Cardiac muscle cell (in vitro differentiated cells and primary cell): ENCODE data around the gene BAG3. TPM values are rescaled to one million over a fixed set of nuclear protein-coding genes. Genes with fewer than 3 reads are reported as not detected.
A peak's percentile ranks its signal among the peaks of the same experiment; 100 is the strongest.

Source experiments
- DNase-seq, 2 donors: peaks; one replicate each; pipeline versions ENCODE4 v3.0.0 to v3.0.0-alpha.2; 2010 to 2017; ENCODE audit warnings: low read depth in 1 of 2, low spot score in 1 of 2
- H3K27ac ChIP-seq: fragments of 200-600 bp; sonication (generic); 2 replicates; pipeline ENCODE4 v1.5.1; 2016
- H3K27me3 ChIP-seq: fragments of 200-600 bp; sonication (generic); 2 replicates; pipeline ENCODE4 v1.6.0; 2016; ENCODE audit warnings: control low read depth
- H3K36me3 ChIP-seq: fragments of 200-600 bp; sonication (generic); 2 replicates; pipeline ENCODE4 v1.5.1; 2016; ENCODE audit warnings: control low read depth
- H3K4me1 ChIP-seq: fragments of 200-600 bp; sonication (generic); 2 replicates; pipeline ENCODE4 v1.8.1; 2017; ENCODE audit warnings: low read depth, mild to moderate bottlenecking, mixed run types
- H3K4me3 ChIP-seq: fragments of 200-600 bp; sonication (generic); 2 replicates; pipeline ENCODE4 v1.5.1; 2016; ENCODE audit warnings: mild to moderate bottlenecking
- H3K9me3 ChIP-seq: fragments of 200-600 bp; sonication (generic); 2 replicates; pipeline ENCODE4 v1.5.1; 2017; ENCODE audit warnings: low read depth, mild to moderate bottlenecking, control low read depth
- polyA plus RNA-seq: library from polyadenylated mRNA; unstranded; fragments of >200 nt; fragmentation: Nextera tagmentation; extraction: Ambion mirVana; gene quantifications from 2 replicates; pipeline ENCODE4 v1.2.1, GENCODE V29; 2016
- total RNA-seq: library from RNA; depleted of rRNA; stranded (reverse); fragments of >200 nt; gene quantifications from 2 replicates; pipeline ENCODE4 v1.2.3, GENCODE V29; 2016
- TF ChIP-seq, protein P1 (sequence below): IDR thresholded peaks from 2 replicates; pipeline ENCODE4 v1.5.1; 2012; ENCODE audit warnings: low read depth, mild to moderate bottlenecking, low read length

BAG3 gene
- total and polyA plus RNA-seq, 2 experiments from 2014 or later, result 45.4 to 62.3 TPM

DNA sequence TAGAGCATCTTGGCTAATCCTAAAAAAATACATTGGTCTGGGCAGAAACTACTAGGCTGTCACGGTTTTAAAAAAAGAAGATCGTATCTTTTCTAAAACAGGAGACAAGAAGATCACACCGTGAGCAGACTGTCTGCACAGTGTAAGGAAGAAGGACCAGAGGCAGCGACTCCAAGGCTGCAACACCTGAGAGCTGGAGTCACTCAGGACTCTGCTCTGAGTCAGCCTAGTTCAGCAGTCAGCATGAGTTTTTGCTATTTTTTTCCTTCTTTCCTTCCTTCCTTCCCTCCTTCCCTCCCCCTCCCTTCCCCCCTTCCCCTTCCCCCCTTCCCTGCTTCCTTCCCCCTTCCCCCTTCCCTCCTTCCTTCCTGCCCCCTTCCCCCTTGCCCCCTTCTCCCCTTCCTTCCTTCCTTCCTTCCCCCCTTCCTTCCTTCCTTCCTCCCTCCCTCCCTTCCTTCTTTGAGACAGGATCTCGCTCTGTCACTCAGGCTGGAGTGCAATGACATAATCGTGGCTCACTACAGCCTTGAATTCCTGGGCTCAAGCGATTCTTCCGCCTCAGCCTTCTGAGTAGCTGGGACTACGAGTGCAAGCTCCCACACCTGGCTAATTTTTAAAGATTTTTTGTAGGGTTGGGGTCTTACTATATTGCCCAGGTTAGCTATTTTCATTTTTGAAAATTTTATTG is 24.4 kb downstream of the BAG3 start:
- H3K27ac ChIP-seq, result no peak overlapping the region
- no peaks in the 10 kb centered on the region for H3K4me1 ChIP-seq
- TF ChIP-seq, protein P1, sequence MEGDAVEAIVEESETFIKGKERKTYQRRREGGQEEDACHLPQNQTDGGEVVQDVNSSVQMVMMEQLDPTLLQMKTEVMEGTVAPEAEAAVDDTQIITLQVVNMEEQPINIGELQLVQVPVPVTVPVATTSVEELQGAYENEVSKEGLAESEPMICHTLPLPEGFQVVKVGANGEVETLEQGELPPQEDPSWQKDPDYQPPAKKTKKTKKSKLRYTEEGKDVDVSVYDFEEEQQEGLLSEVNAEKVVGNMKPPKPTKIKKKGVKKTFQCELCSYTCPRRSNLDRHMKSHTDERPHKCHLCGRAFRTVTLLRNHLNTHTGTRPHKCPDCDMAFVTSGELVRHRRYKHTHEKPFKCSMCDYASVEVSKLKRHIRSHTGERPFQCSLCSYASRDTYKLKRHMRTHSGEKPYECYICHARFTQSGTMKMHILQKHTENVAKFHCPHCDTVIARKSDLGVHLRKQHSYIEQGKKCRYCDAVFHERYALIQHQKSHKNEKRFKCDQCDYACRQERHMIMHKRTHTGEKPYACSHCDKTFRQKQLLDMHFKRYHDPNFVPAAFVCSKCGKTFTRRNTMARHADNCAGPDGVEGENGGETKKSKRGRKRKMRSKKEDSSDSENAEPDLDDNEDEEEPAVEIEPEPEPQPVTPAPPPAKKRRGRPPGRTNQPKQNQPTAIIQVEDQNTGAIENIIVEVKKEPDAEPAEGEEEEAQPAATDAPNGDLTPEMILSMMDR, result no peak
- DNase-seq, result no peak
- H3K36me3 ChIP-seq, result peaks cover 59% of the 10 kb centered on the region
- no peak overlapping the region for H3K4me3 ChIP-seq
- H3K9me3 ChIP-seq, result no peaks in the 10 kb centered on the region
- H3K27me3 ChIP-seq, result no peaks in the 10 kb centered on the region

DNA sequence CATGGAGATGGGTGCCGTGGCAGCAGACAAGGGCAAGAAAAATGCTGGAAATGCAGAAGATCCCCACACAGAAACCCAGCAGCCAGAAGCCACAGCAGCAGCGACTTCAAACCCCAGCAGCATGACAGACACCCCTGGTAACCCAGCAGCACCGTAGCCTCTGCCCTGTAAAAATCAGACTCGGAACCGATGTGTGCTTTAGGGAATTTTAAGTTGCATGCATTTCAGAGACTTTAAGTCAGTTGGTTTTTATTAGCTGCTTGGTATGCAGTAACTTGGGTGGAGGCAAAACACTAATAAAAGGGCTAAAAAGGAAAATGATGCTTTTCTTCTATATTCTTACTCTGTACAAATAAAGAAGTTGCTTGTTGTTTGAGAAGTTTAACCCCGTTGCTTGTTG is 25.9 kb downstream of the BAG3 start:
- H3K4me3 ChIP-seq, result no peak overlapping the region
- H3K27me3 ChIP-seq, result no peaks in the 10 kb centered on the region
- H3K27ac ChIP-seq, result no peak overlapping the region
- no peaks in the 10 kb centered on the region for H3K9me3 ChIP-seq
- TF ChIP-seq, protein P1, result no peak
- peaks cover 4% of the 10 kb centered on the region for H3K4me1 ChIP-seq
- peaks cover 50% of the 10 kb centered on the region for H3K36me3 ChIP-seq
- DNase-seq, result no peak

DNA sequence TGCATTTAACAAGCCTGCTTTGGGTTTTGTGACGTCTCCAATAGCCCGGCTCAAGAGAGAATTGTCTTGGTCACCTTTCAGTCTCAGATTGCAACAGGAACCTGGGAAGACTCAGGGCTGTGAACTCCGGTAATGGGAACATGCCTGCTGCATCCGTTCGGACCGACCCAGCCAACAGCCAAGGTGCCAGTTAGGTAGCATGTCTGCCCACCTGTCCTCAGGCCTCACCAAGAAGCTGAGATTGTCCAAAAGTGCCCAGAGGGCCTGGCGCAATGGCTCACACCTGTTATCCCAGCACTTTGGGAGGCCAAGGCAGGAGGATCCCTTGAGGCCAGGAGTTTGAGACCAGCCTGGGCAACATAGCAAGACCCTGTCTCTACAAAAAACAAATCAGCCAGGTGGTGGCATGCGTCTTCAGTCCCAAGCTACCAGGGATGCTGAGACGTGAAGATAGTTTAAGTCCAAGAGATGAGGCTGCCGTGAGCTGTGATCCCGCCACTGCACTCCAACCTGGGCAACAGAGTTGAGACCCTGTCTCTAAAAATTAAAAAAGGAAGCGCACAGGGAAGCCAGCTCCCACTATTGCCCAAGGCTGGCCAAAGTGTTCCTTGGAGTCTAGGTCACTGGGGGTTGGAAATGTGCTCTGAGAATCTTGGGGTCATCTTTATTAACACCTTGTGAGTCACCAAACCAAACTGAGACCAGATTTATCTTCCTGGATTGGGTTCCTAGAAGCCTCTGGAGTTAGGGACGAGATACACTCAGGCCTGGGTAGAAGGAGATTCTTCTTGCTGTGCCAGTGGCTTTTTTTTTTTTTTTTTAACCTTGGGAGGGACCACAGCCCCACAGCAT is 26.9 kb downstream of the BAG3 start:
- Histone ChIP-seq H3K9me3 (no peaks in the 10 kb centered on the region), H3K4me3 (no peak overlapping the region), H3K4me1 (peaks cover 4% of the 10 kb centered on the region), H3K27me3 (no peaks in the 10 kb centered on the region), H3K36me3 (peaks cover 41% of the 10 kb centered on the region), H3K27ac (no peak overlapping the region)
- TF ChIP-seq, protein P1, result no peak
- no peak for DNase-seq

DNA sequence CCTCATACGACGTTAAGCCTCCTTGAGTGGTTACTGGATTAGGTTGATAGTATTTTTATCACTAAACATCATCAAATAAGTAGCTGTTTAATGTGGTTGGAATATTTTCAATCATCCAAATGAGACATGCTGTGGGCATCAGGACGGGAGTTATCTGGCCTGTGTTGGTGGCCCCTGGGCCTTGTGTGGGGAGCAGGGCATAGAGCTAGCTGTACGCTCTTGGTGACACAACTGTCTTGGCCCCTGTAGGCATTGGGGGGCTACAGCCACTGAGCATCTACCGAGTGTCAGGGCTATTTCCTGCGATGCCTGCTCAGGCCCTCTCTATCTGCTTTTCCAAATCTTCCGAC is 28.3 kb downstream of the BAG3 start:
- Histone ChIP-seq H3K27me3 (no peaks in the 10 kb centered on the region), H3K4me1 (peaks cover 4% of the 10 kb centered on the region), H3K27ac (no peak overlapping the region), H3K4me3 (no peak overlapping the region), H3K9me3 (no peaks in the 10 kb centered on the region), H3K36me3 (peaks cover 29% of the 10 kb centered on the region)
- TF ChIP-seq, protein P1, result no peak
- DNase-seq, result no peak

DNA sequence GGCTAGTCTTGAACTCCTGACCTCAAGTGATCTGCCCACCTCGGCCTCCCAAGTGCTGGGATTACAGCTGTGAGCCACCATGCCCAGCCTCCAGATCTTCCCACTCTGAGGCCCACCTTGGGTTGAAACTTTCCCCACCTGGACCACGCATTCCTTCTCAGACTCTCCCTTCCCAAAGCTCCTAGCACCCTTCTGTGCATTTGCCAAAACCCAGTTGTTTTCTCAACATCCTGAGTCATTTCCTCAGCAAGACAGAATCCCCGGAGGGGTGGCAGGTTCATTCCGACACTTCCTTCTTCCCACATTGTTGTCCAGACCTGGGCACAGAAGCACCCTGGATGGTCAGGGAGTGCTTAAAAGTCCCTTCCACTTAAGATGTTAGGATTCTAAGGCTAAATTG is 28.9 kb downstream of the BAG3 start:
- Histone ChIP-seq H3K4me3 (no peak overlapping the region), H3K4me1 (peaks cover 4% of the 10 kb centered on the region), H3K27ac (peak overlapping the region; percentile 62), H3K9me3 (no peaks in the 10 kb centered on the region), H3K27me3 (no peaks in the 10 kb centered on the region), H3K36me3 (peaks cover 27% of the 10 kb centered on the region)
- TF ChIP-seq, protein P1, result no peak
- DNase-seq, result peak in 1 of 2 donors; percentile 82
